Hematopoietic multipotent progenitor cell treated with erythropoietin and hydrocortisone succinate and interleukin-3 and kit ligand, for 17 days (in vitro differentiated cells): ENCODE results near the gene OR9G4.

Experiments used
- DNase-seq: peaks from one replicate; pipeline ENCODE4 v3.0.0-alpha.2; 2015; ENCODE audit warnings: low spot score

The OR9G4 gene

DNA sequence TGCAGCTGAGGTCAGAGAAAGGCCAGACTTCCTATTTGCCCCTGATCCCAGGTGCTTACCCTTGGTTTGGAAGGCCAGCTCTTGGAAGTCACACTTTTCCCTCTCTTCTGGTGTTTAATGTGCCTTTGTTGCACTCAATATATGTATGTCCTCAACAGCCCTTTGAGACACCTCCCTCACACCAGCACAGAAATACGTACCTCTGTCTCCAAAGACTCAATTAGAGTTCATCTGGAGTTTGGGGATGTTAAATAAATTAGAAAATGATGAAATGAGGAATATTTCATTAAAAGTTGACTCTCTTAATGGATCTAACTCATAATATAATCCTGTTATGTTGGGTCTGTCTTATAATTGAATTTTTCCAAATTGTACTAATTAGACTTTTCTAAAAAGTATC, at the start of gene OR9G4:
OR9G4 (minus strand) TSS at position 101 of the 400 bp plus-strand sequence. CDS start 4,931 bp downstream, outside the sequence.
- no peak for DNase-seq

GRCh38 chr11:56783448-56784041, 35.0 kb upstream of the OR9G4 start:
- peak; percentile 33 for DNase-seq

- DNase-seq = no peak
Measured at GRCh38 chr11:56782167-56782847, 33.8 kb upstream of the OR9G4 start.

GRCh38 chr11:56776809-56777208, 28.3 kb upstream of the OR9G4 start:
- no peak for DNase-seq

GRCh38 chr11:56764976-56765375, 16.5 kb upstream of the OR9G4 start:
- DNase-seq = no peak

DNA sequence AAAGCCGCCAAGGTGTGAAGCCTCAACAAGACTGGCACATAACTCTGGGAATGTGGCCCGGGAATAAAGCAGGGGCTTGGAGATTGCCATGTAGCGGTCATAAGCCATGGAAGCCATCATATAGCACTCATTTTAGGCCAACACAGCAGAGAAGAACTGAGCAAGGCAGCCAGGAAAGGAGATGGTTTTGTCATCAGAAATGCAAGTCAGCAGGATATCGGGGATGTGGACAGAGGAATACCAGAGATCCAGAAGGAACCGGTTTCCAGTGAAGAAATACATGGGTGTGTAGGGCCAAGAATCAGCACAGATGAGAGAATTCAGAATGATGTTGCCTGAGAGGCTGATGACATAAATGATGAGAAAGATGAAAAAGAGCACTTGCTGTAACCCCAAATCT, 3.0 kb upstream of the OR9G4 start:
- DNase-seq = no peak

- no peak for DNase-seq
Measured at GRCh38 chr11:56750190-56750589, 1.7 kb upstream of the OR9G4 start.

DNA sequence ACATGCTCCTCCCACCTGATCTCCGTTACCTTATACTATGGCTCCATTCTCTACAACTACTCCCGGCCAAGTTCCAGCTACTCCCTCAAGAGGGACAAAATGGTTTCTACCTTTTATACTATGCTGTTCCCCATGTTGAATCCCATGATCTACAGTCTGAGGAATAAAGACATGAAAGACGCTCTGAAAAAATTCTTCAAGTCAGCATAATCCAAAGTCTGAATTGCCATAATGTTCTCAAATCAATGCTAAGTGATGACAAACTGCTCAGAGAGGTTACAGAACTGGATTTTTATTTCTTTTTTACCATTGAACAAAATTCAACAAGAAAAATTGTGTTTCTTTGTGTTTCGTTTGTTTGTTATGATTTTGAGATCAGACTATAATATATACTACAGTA, 7.6 kb downstream of the OR9G4 start:
- no peak for DNase-seq

- no peak for DNase-seq
Measured at GRCh38 chr11:56740107-56740506, 8.4 kb downstream of the OR9G4 start.

DNA sequence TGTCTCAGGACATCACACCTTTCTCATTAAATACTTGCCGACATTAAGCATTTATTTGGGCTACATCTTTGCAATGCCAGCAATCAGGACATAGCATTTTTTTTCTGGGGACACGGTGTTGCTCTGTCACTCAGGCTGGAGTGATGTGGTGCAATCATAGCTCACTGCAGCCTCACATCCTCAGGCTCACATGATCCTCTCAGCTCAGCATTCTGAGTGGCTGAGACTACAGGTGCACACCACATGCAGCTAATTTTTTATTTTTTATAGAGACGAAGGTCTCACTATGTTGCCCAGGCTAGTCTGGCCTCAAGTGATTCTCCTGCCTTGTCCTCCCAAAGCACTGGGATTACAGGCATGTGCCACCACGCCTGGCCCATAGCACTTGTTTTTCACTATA, 28.0 kb downstream of the OR9G4 start:
- no peak for DNase-seq

DNA sequence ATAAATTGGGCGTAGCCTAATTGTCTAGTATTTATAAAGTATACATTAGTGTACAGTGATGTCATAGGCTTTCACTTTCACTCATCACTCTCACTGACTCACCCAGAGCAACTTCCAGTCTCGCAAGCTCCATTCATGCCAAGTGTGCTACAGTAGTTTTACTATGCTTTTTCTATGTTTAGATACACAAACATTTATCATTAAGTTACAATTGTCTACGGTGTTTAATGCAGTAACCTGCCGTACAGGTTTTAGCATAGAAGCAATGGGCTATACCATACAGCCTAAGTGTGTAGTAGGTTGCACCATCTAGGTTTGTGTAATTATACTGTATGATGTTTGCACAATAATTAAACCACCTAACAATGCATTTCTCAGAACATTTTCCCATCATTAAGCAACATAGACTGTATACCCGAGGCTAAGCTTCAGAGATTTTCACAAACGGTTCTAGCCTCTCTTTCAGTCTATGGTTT, 32.1 kb downstream of the OR9G4 start:
- no peak for DNase-seq

- no peak for DNase-seq
Measured at GRCh38 chr11:56714206-56714605, 34.3 kb downstream of the OR9G4 start.

GRCh38 chr11:56706486-56706885, 42.0 kb downstream of the OR9G4 start:
- DNase-seq = no peak

DNA sequence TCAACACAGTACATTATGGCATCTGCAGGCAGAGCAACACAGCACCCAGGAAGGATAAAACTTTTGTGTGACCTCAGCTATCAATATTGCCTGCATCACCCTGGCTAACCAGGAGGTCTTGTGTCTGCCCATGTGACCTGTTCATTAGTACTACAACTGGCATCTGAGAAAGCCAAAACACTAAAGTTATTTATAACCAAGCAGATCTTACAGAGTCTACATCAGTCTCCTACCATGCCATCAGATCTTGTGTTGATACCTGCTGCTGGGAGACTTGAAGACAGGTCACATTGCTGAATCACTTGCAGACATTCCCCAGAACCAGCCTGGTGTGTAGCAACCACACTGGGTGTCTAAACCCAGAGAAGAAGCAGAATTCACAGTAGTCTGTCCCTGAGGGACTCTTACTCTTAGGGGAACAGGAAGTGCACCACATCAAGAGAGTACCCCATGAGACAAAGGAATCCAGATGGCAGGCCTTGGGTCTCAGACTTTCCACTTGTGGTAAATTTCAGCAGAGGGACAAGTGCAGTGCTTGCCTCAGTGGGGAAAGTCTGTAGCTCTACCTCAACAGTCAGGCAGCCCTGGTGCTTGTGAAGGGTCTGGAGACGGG, 42.6 kb downstream of the OR9G4 start:
- no peak for DNase-seq

DNA sequence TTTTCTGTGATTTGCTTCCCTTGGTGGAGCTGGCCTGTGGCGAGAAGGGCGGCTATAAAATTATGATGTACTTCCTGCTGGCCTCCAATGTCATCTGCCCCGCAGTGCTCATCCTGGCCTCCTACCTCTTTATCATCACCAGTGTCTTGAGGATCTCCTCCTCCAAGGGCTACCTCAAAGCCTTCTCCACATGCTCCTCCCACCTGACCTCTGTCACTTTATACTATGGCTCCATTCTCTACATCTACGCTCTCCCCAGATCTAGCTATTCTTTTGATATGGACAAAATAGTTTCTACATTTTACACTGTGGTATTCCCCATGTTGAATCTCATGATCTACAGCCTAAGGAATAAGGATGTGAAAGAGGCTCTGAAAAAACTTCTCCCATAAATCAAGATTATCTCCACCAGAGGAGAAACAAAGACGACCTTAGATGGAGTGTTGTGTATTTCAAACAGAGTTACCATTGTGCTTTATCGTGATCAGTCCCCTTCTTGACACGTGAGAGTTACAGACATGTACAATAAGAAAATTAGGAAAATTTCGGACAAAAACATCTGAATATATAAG, 47.5 kb downstream of the OR9G4 start:
- no peak for DNase-seq

- DNase-seq = no peak
Measured at GRCh38 chr11:56700242-56700913, 48.1 kb downstream of the OR9G4 start.

DNA sequence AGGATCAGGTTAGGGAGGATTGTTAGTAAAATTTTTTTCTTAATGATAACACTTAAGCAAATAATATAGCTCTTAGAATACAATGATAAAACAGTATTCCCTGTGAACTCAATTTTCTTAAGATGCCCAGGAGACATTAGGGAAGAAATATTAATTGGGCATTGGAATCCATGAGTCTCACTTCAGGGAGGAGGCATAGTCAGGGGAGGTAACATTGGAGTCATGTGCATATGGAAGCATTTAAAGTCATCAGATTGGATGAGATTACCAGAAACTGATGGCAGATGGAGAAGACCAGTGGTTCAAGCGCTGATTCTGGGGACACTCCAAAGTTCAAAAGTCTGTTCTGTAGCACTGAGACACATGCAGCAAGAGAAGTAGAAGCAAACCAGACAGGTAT, 49.7 kb downstream of the OR9G4 start, which contains the start of gene OR9G1:
OR9G1 (plus strand) TSS at position 301 of the 400 bp plus-strand sequence. CDS start 1,293 bp downstream, outside the sequence.
- DNase-seq = no peak

DNA sequence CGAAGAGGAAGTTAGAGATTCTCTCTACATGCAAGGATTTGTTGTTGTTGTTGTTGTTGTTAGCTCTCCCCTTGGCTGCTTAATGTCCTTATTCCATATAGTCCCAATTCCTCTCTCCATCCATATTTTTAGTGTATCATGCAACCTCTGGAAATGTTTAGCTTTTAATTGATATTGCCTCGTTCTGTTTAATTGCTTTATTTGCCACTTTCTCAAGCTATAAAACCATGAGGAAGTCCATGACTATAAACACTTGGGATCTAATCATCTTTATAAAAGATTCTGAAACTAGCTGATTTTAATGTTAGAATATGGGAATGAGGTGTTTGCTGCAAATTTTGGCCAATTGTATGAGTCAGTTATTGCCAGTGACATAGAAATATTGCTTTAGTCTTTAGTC, 55.1 kb downstream of the OR9G4 start:
- no peak for DNase-seq
